HG03378 (cell line): ENCODE results near the gene CCDC6.
"Not testable (repeated sequence)": the region's sequence is repeated elsewhere in the genome, so short reads cannot be mapped to it uniquely, and the experiment has no call there.

Experiments
- ATAC-seq: cut with Tn5 transposase; IDR thresholded peaks from one replicate; pipeline ENCODE4 v1.9.1; 2021; ENCODE audit warnings: mild to moderate bottlenecking, moderate library complexity; ENCODE audit not compliant: unreplicated experiment

CCDC6 gene

GRCh38 chr10:59881640-59882039, 24.7 kb downstream of the CCDC6 start:
- ATAC-seq: no peak

- peak; percentile 71 for ATAC-seq
Observed at GRCh38 chr10:59880971-59881510, 25.3 kb downstream of the CCDC6 start.

DNA sequence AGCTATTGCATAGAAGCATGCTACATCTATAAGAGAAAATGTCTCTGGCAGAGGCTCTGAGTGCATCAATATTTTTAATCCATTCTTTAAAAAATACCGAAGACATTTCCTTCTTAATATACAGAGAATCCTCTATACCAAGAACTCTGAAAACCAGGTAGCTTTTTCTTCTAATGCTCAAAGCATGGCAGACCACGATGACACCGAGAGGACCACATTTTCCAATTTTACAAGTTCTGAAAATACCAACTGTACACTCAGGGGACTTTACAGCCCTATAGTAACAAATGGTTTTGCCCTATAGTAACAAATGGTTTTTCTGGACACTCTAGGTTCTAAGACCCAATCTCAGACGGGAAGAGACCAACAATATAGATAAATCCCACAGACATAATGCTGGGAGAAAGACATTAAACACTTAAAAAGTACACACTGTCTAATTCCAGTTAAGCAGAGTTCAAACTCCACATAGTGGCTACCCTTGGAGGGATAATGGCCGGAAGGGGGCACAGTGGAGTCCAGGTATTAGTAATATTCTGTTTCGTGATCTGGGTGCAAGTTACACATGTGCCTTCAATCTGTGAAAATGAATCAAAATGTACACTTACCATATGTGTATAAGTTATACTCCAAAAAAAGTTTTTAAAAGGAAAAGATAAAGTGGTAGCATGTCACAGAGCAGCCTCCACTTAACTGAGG, 26.2 kb downstream of the CCDC6 start:
- no peak for ATAC-seq

- peak; percentile 42 for ATAC-seq
Observed at GRCh38 chr10:59879363-59879913, 26.9 kb downstream of the CCDC6 start.

GRCh38 chr10:59878915-59879314, 27.4 kb downstream of the CCDC6 start:
- ATAC-seq: no peak

- ATAC-seq: no peak
Observed at GRCh38 chr10:59878289-59878688, 28.1 kb downstream of the CCDC6 start.

DNA sequence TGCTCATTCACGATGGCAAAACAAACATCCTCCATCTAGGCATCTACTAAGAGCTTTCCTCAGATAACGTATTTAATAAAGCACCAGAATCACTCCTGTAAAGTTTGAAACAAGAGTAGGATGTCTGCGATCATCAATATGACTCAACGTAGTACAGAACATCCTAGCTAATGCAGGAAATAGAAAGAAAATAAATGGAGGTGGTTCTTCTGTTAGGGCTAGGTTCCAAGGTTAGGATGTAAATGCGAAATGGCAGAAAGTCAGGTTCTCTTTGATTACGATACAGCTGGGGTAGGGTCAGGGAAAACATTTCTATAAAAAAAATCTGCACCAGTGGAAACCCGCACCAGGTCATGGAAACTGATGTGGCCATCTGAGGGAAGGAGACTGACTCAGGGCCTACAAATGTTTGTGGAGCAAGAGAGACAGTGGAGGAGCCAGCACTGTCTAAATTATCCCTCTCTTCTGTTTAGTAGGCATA, 29.1 kb downstream of the CCDC6 start:
- no peak for ATAC-seq

DNA sequence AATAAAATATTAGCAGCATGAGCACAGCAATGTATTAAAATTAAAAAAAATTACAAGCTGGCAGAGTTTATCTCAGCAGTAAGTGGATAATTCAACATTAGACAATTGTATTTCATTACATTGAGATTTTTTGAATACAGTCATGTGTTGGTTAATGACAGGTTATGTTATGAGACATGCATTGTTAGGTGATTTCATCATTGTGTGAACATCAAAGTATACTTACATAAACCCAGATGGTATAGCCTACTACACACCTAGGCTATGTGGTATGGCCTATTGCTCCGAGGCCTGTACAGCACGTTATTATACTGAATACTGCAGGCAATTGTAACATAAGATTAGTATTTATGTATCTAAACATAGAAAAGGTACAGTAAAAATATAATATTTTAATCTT, 29.7 kb downstream of the CCDC6 start:
- no peak for ATAC-seq

- ATAC-seq: not testable (repeated sequence)
Observed at GRCh38 chr10:59876208-59876607, 30.1 kb downstream of the CCDC6 start.

GRCh38 chr10:59873896-59874295, 32.5 kb downstream of the CCDC6 start:
- peak; percentile 77 for ATAC-seq

DNA sequence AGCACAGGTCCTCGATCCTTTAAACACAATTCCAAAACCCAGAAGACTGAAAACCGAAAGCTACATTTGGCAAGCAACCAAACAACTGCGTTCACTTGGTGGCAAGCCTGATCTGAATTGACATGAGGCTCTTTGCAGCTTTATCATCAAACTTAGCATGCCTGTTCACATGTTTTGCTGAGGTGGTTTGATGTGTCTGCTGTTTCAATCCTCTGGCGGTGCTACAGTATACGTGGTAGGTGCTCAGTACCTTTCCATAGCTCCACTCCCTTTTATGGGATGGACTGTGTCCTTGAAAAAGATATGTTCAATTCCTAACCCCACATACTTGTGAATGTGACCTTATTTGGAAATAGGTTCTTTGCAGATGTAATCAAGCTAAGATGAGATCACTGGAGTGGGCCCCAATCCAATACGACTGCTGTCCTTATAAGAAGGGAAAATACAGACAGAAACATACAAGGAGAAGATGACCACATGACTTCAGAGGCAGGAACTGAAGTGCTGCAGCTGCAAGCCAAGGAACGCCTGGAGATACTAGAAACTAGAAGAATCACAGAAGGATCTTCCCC, 33.4 kb downstream of the CCDC6 start:
- no peak for ATAC-seq

GRCh38 chr10:59870152-59870551, 36.2 kb downstream of the CCDC6 start:
- no peak for ATAC-seq

DNA sequence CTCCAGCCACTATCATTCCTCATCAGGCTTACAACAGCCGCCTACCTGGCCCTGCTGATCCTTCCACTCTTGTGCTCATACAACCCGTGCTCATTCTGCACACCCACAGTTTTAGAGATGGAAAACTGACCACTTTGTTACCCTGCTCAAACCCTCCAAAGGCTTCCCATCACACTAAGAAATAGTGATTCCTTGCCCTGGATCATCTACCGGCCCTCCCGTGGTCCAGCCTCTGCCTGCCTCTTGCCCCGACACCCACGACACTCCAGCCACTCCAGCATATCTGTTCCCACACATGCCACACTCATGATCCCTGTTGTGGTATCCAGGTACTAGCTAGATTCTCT, 36.8 kb downstream of the CCDC6 start:
- no peak for ATAC-seq

DNA sequence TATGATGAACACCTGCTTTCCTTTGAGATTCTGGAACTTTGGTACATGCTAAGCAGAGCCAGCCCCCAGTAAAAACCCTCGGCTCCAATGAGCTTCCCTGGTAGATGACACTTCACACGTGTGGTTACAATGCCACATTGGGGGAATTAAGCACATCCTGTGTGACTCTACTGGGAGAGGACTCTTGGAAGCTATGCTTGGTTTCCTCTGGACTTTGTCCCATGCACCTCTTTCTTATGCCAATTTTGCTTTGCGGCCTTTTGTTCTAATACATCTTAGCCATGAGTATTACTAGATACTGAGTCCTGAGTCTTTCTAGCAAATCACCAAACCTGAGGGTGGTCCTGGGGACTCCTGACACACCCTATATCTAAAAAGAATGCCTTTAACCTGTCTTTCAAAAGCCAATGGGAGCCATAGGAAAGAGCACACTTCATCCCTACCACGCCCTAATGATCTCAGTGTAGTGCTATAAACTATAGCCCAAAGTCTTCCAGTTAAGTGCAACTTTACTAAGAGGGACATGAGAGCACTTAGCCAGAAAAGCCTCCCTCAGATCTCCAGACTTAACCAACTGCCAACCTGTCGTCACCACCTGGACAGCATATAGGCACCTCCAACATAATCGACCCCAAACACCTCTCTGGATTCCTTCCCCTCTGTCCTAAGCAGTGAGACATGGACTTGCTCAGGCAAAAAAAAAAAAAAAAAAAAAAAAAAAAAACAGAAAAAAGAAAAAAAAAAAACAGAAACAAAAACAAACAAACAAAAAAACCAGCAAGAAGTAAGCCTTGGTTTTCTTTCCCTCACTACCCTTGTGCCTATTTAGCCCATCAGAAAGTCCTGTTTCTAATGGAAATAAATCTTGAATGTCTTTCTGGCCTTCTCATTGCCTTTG, 37.4 kb downstream of the CCDC6 start:
- ATAC-seq: no peak

DNA sequence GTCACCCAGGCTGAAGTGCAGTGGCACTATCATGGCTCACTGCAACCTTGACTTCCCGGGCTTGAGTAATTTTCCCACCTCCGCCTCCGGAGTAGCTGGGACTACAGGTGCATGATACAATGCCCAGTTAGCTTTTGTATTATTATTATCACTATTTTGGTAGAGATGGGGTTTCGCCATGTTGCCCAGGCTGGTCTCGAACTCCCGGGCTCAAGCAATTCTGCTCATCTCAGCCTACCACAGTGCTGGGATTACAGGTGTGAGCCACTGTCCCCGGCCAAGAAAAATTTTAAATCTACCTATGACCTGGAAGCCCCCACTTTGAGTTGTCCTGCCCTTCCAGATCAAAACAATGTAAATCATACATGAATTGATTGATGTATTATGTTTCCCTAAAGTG, 38.8 kb downstream of the CCDC6 start:
- no peak for ATAC-seq

- ATAC-seq: peak; percentile 75
Observed at GRCh38 chr10:59865101-59865500, 41.3 kb downstream of the CCDC6 start.

DNA sequence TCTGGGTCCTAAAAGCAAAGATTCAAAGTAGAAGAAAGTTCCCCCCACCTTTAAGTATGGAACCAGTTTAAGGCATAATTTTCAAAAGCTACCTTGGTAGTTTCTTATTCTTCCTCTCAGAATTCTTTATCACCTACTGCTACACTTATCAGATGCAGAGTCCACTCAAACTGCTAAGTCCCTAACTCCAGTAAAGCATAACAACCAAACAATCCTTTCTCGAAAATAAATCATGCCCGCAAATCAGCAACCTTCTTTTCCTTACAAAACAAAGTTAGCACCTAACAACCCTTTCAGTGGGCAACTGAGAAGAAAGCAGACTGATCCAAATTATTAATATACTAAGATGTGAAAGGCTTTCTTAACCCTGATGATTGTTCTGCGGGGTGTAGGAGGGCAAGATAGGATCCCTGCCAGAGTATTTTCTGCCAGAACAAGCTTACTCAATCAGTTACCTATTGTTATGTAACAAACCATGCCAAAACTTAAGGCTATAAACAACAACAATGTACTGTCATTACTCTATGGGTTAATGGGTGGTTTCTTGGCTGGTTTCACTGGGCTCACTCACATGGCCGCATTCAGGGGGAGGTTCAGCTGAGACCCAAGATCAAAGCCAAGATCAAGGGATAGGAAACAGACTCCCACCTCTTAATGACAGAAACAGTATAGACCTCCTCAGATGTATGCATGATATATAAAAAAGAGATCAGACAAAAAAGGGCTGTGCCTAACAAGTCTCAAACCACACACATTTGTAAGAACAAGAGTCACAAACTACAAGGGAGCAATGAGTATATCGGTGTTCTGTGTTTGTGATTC, 42.0 kb downstream of the CCDC6 start:
- no peak for ATAC-seq

- ATAC-seq: no peak
Observed at GRCh38 chr10:59859570-59859969, 46.8 kb downstream of the CCDC6 start.

- ATAC-seq: no peak
Observed at GRCh38 chr10:59857921-59858320, 48.4 kb downstream of the CCDC6 start.

DNA sequence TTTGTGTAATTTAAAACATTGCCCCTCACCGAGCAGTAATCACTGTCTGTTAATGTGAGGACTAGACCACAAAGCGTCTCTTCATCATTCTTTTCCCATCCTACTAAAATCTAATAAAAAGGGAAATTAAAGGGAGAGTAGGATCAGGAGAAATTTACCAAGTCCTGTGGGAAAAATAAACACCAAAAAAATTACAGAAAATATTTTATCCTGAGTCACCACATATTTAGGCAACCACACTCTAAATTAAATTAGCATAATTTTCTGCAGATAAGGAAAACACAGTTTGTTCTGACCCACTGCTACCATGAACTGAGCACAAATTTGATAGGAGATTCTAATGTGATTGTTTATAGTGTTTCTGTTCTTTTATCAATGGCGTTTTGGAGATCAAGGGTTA, 49.3 kb downstream of the CCDC6 start:
- ATAC-seq: no peak
